Activated T-helper 1 cell treated with anti-CD3 and anti-CD28 coated beads, Interleukin-2, amount 50 U/mL, for 16 hours (primary cell): ENCODE measurements around the gene GSPT1.
A peak's percentile ranks its signal among the peaks of the same experiment; 100 is the strongest.
"Not testable (repeated sequence)": the region's sequence is repeated elsewhere in the genome, so short reads cannot be mapped to it uniquely, and the experiment has no call there.

Experiments
- DNase-seq, 2 donors: peaks; one replicate each; pipeline ENCODE4 v3.0.0-alpha.2; 2020; ENCODE audit warnings: low read depth in 1 of 2, low spot score in 1 of 2

GSPT1 gene

DNA sequence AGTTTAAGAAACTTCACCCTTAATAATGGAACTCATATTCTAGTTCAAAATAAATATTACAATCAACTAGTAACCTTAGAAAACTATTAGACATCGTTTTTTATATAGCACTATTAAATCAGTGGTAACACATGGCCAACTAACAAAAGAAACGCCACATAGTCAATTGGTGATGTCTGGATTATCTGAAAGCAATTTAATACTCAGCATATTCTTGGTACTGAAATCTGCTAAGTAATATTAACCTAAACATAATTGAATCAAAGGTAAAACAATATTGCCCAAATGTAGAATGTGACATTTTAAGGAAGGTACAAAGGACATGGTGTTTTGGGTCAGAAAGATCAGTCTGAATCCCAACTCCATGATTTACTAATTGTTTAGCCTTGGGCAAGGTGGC lies 53.3 kb downstream of the GSPT1 start:
- DNase-seq, result no peak

DNA sequence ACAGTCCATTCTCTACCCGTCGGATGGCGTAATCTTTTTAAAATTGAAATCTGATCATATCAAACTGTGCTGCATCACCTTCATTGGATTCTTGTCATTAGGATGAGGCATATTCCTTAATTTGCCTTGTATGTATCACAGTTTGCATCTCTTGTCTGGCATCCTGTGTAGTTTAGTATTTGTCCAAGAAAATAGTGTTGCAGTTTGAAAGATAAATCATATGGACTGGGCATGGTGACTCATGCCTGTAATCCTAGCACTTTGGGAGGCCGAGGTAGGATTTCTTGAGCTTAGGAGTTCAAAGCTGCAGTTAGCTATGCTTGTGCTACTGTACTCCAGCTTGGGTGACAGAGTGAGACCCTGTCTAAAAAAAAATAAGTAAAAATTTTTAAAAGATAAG lies 58.6 kb downstream of the GSPT1 start:
- no peak for DNase-seq

DNA sequence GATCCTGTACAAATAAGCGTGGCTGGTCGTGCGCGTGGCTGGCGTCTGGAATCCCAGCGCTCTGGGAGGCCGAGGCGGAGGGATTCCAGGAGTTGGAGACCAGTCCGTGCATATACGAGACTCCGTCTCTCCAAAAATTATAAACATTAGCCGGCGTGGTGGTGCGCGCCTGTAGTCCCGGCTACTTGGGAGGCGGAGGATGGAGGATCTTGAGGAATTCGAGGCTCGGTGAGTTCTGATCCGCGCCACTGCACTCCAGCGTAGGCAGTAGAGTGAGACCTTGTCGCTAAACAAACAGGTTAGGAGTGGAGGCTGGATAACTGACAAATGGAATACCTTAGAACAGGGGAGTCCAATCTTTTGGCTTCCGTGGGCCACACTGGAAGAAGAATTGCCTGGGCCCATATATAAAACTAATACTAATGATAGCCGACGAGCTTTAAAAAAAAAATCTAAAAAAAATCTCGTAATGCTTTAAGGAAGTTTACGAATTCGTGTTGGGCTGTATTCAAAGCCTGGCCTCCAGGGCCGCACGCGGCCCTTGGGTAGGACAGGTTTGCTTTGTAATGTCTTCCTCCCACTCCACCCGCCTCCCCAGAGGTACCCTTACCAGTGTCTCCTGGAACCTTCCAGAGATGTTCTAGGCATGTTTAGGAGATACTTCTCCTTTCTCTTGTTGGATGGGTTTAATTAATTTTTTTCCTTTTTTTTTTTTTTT lies 63.5 kb downstream of the GSPT1 start:
- no peak for DNase-seq

DNA sequence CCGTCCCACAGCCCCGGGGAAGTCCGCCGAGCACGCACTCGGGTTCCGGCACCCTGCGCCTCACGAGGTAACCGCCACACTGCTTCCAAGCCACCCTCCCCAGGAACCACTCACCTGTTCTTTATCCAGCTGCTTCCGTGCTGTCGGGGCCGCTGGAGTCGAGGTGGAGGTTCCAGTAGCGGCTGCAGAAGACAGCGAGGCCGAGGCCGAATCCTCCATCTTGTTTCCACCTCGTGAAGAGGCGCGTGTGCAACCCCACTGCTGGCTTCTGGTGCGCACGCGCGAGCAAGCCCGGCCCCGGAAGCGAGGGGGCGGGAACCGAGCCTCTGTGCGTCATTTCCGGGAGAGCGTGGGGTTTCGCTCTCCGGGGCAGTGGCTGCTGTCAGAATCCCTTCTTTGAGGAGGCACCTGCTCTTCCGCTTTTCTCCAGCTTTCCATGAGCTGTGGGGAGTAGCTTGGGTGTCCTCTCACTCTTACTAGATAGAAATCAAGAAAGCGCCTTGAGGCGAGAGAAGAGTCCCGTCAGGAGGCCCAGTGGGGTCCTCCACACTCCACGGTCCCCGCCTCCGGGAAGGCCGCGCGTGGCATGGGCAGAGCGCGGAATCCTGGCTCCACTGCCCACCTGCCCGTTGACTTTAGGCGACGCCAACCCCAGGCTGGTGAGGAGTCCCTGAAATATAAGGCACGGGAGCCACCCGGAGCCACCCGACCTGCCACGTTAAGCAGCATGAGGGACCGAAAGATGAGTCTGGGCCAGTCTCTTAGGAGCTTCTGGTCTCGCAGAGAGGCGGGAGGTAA lies 64.3 kb downstream of the GSPT1 start, which contains the start of gene RSL1D1:
TSS of gene RSL1D1 (minus strand) at position 249 of the 798 bp plus-strand sequence. CDS start at position 219, 30 bp downstream.
- peak; percentile 84 to 92 for DNase-seq

DNA sequence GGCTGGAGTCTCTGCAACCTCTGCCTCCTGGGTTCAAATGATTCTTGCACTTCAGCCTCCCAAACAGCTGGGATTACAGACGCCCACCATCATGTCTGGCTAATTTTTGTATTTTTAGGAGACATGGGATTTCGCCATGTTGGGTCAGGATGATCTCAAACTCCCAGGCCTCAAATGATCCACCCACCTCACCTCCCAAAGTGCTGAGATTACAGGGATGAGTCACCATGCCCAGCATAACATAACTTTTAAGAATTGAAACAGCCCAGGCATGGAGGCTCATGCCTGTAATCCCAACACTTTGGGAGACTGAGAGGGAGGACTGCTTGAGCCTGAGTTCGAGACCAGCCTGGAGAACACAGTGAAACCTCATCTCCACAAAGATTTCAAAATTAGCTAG lies 66.9 kb downstream of the GSPT1 start:
- no peak for DNase-seq

DNA sequence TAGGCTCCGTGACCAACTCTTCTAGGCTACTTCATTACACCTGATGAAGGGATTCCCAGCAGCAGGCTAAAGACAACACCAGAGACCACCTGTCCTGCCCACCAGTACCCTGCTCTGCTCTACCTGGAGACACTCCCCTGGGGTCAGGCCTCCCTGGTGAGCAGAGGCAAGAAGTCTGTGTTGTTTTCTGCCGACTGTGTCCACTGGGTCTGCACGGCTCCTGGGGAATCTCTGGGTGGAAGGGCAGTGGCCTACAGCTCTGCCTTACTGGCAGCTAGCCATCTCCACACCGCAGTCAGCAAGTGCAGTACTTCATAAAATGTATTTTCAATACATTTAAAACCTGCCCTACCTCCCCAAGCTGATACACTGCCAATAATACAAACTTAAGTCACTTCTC lies 71.3 kb downstream of the GSPT1 start:
- DNase-seq, result no peak

DNA sequence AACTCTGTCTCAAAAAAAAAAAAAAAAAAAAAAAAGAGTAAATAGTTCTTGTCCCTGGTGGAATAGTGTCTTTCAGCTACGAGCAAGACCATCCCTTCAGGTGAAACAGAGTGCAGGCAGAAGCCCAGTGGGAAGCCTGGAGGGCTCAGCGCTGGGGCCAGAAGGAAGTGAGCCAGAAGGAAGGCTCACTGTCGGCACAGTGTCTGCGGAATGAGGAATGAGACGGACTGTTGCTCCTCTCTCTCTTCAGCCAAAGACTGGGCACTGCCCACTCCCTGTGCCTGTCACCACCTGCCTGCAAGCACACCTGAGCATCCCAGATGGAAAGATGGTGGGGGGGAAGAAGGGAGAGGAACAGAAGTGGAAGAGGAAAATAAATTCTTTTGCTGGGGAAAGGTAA lies 71.9 kb downstream of the GSPT1 start:
- DNase-seq, result no peak

DNA sequence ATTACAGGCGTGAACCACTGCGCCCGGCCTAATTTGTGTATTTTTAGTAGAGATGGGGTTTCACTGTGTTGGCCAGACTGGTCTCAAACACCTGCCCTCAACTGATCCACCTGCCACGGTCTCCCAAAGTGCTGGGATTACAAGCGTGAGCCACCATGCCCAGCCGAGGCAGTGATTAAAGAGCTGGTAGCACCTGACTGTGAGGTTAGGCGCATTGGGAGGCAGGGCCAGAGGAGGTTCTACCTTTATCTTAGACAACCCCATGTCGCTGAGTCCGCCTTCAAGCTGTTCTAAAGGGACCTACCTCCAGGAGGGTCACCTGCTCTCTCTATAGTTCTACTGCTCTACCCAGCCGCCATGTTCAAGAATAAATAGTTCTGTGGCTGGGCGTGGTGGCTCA lies 72.5 kb downstream of the GSPT1 start:
- no peak for DNase-seq

DNA sequence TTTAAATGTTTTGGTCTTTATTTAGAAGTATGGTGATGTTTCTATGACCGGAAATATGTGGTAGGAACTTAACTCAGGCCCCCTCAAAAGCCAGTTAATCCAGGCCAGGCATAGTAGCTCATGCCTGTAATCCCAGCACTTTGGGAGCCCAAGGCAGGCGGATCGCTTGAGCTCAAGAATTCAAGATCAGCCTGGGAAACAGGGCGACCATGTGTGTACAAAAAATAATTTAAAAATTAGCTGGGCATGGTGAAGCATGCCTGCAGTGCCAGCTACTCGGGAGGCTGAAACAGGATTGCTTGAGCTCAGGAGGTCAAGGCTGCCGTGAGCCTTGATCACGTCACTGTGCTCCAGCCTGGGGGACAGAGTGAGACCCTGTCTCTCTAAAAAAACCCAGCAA lies 74.7 kb downstream of the GSPT1 start:
- no peak for DNase-seq

DNA sequence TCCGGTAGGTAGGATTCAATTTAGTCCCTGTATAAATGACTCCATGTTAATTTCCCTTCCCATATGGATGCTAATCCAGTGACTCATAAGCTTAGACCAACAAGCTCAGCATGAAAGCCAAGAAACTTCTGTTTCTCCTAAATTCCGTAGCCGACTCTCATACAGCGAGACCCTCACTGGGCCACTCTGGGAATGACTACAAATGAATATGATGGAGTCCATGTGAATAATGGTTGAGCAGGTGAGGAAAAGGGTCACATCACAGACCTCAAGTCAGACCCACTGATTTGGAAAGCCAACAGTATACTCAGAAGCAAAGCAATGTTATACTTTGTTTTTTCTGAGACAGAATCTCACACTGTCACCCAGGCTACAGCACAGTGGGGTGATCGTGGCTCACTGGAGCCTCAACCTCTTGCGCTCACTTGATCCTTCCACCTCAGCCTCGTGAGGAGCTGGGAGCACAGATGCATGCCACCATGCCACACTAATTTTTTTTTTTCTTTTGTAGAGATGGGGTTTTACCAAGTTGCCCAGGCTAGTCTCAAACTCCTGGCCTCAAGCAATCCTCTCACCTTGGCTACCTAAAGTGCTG lies 79.0 kb downstream of the GSPT1 start:
- DNase-seq, result no peak

DNA sequence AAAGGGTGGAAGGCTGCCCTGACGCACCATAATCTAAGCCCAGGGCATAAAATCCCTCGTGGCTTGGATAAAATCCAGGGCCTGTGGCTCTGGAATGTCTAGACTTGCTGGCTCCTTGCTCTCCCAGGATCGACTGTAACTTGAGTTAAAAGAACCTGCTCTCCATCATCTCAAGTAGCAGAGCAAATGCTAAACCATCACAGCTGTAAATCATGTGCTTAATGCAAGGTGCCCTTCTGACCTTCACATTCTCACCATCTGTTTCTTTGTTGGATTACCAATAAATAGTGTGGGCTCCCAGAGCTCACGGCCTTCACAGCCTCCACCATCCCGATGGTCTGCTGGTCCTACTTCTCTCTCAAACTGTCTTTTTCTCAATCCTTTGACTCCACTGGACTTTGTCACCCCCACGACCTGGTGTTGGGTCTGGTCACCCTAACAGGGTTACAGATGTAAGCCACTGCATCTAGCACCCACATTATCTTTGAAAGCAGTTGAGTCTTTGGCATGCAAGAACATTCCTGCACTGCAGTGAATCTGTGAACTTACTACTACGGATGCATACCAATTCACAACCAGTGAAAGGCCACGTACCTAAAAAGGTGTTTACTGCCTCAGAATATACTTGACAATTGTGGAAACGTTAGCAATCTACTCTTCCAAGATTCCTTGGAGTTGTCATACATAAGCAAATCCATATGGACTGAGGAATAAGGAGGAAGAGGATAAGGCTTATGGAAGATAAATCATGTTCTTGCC lies 79.7 kb downstream of the GSPT1 start:
- DNase-seq, result no peak

DNA sequence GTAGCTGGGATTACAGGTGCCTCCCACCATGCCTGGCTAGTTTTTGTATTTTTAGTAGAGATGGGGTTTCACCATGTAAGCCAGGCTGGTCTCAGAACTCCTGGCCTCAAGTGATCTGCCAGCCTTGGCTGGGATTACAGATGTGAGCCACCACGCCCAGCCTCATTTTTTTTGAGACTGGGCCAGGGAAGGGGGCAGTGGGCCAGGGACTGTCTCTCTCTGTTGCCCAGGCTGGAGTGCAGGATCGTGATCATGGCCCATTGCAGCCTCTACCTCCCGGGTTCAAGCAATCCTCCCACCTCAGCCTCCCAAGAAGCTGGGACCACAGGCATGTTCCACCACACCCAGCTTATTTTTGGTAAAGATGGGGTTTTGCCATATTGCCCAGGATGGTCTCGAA lies 80.4 kb downstream of the GSPT1 start:
- DNase-seq, result no peak

DNA sequence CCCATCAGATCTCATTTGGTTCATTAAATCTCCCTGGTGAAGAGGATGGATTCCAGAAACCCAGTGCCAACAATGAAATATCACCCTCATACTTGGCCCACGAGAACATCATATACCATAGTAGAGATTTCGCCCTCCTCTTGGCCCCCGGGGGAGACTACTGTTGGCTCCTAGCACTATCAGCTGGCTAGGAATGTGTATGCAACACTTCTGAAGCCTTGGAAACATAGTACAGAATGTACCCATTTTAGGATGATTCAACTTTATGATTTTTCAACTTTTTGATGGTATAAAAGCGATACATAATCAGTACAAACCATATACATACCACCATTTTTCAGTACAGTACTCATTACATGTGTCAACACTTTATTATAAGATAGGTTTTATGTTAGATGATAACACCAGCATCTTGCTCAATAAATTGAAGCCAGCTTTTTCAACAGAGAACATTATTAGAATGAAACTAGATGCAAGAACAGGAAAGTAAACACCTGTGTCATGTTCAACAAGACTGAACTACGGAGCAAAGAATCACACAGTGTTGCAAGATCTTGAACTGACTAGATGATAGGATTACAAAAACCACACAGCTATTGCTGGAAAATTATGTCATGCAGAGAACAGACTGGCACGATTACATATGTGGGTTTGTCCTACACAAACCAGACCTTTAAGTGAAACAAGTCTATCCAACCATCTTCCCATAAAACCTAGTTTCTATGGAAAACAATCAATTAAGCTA lies 81.6 kb downstream of the GSPT1 start:
- DNase-seq, result no peak

DNA sequence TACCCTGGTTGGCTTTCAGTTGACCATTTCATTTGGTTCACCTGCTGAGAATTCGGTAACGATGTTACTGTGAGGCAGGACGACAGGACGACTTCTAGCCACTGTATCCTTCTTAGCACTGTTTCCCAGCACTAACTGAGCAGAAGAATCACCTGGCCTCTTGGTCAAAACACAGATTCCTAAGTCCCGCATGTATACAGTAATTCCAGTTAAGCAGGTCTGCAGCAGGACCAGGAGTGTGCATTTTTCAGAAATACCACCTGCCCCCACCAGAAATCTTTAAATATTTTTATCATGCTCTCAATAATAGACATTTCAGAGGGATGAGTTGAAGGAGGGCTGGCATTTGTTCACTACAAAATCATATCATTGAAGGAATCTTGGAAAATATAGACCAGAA lies 87.1 kb downstream of the GSPT1 start:
- DNase-seq, result no peak

DNA sequence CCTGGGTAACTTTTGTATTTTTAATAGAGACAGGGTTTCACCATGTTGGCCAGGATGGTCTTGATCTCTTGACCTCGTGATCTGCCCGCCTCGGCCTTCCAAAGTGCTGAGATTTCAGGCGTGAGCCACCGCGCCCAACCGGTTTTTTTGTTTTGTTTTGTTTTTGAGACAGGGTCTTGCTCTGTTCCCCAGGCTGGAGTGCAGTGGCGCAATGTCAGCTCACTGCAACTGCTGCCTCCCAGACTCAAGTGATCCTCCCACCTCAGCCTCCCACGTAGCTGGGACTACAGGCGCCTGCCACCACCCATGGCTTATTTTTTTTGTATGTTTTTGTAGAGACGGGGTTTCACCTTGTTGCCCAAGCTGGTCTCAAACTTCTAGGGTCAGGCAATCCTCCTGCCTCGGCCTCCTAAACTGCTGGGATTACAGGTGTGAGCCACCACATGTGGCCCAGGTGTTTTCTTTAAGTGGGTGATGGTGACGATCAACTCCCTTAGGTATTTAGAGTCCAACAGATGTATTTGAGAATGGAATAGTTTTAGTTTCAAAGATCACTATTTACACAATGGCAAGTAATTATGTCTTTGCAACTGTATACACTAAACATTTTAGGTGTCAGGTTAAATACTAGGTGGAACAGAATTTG lies 90.1 kb downstream of the GSPT1 start:
- DNase-seq, result not testable (repeated sequence)

DNA sequence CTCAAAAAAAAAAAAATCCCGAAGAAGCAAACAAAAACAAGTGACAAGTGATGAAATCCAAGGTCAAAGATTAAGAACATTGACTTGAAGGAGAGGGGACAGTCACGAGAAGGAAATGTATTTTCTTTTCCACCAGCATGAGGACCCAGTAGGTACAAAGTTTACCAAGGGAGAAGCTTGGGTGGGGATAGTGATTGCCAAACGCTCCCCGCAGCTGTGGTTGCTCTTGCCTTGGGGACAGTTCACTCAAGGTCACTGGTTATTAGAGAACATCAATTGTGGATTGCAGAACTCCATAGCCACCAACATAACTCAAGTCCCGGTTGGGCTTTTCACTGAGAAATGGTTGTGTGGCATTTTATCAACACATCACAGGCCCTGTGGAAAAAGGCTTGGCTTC lies 91.4 kb downstream of the GSPT1 start:
- DNase-seq, result no peak

DNA sequence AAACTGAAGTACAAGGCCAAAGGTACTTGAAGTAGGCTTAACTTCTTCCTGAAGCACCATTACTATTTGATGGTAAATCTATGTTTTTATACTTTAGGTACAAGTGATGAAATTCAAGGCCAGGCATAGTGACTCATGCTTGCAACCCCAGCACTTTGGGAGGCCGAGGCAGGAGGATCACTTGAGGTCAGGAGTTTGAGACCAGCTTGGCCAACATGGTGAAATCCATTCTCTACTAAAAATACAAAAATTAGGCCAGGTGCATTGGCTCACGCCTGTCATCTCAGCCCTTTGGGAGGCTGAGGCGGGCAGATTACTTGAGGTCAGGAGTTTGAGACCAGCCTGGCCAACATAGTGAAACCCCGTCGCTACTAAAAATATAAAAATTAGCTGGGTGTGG lies 92.1 kb downstream of the GSPT1 start:
- DNase-seq, result not testable (repeated sequence)

DNA sequence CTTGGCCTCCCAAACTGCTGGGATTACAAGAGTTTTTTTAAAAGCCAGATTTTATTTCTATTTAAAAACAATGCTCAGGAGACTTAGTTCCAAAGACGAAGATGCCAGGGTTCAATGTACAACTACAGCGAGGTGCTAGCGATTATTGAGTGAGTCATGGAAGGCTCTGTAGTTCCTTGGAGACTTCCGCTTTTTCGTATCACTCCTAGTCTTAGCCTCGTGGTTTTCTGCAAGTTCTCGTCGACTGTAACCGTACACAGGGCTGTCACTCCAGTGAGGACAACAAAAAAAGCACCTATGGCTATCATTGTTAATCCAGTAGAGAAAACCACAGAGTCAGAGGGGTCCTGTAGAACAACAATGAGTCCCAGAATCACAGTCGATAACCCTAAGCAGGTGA lies 96.0 kb downstream of the GSPT1 start:
- no peak for DNase-seq

DNA sequence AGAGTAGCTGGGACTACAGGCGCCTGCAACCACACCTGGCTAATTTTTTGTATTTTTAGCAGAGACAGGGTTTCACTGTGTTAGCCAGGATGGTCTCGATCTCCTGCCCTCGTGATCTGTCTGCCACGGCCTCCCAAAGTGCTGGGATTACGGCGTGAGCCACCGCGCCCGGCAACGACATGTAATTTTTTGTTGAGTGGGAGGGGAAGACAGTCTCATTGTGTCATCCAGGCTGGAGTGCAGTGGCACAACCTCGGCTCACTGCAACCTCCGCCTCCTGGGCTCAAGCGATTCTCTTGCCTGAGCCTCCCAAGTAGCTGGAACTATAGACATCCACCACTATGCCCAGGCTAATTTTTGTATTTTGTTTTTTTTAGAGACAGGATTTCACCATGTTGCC lies 96.8 kb downstream of the GSPT1 start:
- not testable (repeated sequence) for DNase-seq
